Measurements from ENCODE around the gene LCTL. TPM values are rescaled to one million over a fixed set of nuclear protein-coding genes. Genes with fewer than 3 reads are reported as not detected.

The LCTL gene
- total RNA-seq, 4 donors from 2014 or later, result not detected

DNA sequence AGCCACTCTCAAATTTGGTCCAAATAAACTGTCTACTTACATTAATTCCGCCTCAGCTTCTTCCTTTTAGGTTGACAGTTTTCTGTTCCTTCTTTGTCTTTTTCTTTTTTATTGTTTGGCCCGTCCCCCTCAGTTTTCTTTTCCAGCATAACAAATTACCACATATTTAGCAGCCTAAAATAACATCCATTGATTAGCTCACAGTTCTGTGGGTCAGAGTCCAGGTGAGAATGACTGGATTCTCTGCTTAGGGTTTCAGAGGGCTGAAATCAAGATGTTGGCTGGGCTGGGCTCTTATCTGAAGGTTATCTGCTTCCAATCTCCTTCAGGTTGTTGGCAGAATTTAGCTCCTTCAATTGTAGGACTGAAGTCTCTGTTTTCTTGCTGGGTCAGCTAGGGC lies 24.6 kb upstream of the LCTL start:
- TF ChIP-seq, protein P1, sequence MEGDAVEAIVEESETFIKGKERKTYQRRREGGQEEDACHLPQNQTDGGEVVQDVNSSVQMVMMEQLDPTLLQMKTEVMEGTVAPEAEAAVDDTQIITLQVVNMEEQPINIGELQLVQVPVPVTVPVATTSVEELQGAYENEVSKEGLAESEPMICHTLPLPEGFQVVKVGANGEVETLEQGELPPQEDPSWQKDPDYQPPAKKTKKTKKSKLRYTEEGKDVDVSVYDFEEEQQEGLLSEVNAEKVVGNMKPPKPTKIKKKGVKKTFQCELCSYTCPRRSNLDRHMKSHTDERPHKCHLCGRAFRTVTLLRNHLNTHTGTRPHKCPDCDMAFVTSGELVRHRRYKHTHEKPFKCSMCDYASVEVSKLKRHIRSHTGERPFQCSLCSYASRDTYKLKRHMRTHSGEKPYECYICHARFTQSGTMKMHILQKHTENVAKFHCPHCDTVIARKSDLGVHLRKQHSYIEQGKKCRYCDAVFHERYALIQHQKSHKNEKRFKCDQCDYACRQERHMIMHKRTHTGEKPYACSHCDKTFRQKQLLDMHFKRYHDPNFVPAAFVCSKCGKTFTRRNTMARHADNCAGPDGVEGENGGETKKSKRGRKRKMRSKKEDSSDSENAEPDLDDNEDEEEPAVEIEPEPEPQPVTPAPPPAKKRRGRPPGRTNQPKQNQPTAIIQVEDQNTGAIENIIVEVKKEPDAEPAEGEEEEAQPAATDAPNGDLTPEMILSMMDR (IDR thresholded peaks at IDR 0.05; ENCODE audit: low read depth), result no peak

DNA sequence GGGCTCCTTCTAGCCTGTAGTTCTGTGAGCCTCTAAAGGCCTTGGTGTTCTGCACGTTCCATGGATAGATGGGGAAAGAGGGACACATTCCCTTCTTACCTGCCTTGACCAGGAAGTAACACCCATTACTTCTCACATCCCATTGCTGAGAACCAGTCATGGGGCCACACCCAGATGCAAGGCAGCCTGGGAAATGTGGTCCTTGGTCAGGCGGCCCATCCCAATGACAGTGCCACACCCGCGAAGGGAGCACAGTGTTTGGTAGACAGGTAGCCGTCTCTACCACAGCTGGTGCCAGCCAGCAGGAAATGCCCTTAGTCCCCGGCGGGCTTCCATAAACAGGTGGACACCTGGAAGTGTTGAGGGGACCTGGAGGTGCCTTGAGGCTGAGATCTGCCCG lies 23.2 kb upstream of the LCTL start:
- TF ChIP-seq, protein P1 (IDR thresholded peaks at IDR 0.05; ENCODE audit: low read depth), result no peak

DNA sequence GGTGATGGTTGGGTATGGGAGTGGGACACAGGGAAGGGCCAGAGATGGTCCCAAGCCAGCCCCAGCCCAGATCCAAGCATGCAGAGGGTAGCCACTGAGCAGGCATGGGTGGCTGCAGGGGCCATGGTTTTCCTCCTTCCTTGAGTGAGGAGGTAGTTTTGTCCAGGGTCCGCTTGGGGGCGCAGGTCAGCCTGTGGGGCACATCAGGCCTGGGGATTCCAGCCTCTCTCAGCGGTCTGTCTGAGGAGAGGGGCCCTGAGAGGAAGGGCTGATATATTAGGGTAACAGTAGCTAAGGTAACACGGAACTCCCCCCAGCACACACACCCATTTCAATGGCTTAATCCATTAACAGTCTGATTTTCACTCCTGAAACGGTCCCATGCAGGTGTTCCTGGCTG lies 22.7 kb upstream of the LCTL start:
- TF ChIP-seq, protein P1 (IDR thresholded peaks at IDR 0.05; ENCODE audit: low read depth), result no peak

DNA sequence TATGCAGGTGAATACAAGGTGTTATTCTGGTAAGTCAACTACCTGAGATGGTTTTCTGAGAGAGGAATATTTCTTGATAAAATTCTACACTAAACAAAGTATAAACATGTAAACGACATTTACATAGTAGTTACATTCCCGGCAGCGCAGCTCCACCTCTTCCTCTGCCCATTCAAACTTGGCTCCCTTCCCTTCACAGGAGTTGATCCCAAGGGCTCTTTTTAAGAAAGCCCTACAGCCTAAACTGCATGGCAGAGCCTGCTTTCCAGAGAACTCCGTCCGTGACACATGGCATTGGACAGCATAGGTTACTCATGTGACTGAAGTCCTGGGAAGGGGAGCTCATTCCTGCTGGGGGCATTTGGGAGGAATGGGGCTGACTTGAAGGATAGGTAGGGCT lies 22.0 kb upstream of the LCTL start:
- TF ChIP-seq, protein P1 (IDR thresholded peaks at IDR 0.05; ENCODE audit: low read depth), result no peak

DNA sequence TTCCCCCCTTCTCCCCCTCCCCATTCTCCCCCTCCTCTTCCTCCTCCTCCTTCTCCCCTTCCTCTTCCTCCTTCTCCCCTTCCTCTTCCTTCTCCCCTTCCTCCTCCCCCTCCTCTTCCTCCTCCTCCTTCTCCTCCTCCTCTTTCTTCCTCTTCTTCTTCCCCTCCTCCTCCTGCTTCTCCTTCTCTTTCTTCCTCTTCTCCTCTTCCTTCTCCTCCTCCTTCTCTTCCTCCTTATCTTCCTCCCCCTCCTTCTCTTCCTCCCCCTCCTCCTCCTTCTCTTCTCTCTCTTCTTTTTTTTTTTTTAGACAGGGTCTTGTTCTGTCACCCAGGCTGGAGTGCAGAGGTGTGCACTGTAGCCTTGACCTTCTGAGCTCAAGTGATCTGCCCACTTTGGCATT lies 21.2 kb upstream of the LCTL start:
- TF ChIP-seq, protein P1 (IDR thresholded peaks at IDR 0.05; ENCODE audit: low read depth), result no peak

DNA sequence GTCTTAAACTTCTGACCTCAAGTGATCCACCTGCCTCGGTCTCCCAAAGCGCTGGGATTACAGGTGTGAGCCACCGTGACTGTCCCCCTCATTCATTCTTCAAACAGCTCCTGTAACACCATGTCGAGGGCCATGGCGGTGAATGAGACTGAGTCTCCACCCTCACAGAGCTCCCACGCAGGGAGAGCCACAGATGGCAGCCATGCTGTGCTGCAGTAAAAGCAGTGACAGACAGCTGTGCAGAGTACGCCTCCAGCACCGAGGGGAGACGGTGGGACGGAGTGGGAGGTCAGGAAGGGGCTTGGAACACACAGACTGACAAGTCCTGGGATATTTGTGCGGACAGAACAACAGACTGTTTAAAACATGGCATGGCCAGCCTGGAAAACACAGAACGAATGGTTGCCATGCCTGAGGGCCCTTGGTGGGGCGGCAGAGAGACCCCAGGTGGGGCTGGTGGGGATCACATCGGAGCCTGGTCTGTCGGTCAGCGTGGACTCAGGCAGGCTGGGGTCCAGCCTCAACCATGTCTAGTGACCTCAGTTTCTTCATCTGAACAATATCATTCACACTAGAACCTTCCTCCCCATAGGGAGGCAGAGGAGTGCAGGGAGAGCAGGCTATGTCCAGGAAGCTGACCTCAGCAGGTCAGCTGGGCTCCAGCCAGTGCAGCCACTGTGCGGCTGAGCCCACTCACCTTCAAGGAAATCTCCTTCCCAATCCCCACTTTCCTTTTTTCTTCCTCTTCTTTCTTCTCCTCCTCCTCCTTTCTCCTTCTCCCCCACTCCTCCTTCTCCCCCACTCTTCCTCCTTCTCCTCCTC lies 20.6 kb upstream of the LCTL start:
- TF ChIP-seq, protein P1 (IDR thresholded peaks at IDR 0.05; ENCODE audit: low read depth), result no peak

DNA sequence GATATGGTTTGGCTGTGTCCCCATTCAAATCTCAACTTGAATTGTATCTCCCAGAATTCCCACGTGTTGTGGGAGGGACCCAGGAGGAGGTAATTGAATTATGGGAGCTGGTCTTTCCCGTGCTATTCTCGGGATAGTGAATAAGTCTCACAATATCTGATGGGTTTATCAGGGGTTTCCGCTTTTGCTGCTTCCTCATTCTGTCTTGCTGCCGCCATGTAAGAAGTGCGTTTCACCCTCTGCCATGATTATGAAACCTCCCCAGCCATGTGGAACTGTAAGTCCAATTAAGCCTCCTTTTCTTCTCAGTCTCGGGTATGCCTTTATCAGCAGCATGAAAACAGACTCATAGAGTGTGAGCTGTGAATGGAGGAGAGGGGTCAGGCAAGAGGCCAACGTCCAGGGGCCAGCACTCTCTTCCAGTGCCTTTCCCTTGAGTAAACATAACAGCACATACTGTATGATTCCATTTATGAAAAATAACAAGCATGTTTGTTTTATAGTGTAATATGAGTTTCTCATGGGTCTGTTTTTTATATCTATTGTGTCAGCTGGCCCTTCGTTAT lies 16.3 kb upstream of the LCTL start:
- TF ChIP-seq, protein P1 (IDR thresholded peaks at IDR 0.05; ENCODE audit: low read depth), result no peak
